ENCODE measurements around the gene CROCC. TPM values are rescaled to one million over a fixed set of nuclear protein-coding genes. Genes with fewer than 3 reads are reported as not detected.
A peak's percentile ranks its signal among the peaks of the same experiment; 100 is the strongest.

Gene CROCC
- total RNA-seq, 4 donors from 2014 or later: 22.3 to 164 (median 68.4) TPM

DNA sequence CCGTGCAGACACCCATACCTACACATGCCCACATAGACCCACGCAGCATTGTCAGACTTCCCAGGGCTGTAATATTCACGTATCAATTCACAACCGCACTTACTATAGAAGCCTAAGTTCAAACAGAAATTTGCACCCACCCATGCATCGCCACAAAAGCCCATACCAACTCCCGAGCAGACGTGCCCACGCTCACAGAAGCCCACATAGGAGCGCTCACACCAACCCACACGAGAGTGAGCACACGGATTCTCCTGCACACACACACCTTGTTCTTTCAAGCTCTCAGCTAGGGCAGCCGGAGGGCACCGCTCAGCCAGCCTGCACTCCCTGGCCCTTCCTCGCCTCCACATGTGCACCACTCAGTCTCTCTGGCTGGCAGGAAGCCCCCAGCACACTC lies 54.1 kb downstream of the CROCC start:
- DNase-seq (ENCODE audit: low spot score in 2 of 2): no peak
- Histone ChIP-seq H3K4me1 (peaks cover 0 to 57% (median 4%) of the 10 kb centered on the region in 4 donors), H3K27me3 (peaks cover 0 to 13% of the 10 kb centered on the region in 2 donors), H3K27ac (peak overlapping the region in 1 of 4 donors; percentile 24), H3K4me3 (no peak overlapping the region), H3K9me3 (no peaks in the 10 kb centered on the region), H3K36me3 (peaks cover 0 to 11% (median 0%) of the 10 kb centered on the region in 3 donors)
- 74 to 90% methylated on average over 14 of the region's 14 CpGs for WGBS, 2 donors
- TF ChIP-seq EP300 (IDR thresholded peaks at IDR 0.05): no peak
- no peak for TF ChIP-seq POLR2A (IDR thresholded peaks at IDR 0.05)
- TF ChIP-seq, protein P1, sequence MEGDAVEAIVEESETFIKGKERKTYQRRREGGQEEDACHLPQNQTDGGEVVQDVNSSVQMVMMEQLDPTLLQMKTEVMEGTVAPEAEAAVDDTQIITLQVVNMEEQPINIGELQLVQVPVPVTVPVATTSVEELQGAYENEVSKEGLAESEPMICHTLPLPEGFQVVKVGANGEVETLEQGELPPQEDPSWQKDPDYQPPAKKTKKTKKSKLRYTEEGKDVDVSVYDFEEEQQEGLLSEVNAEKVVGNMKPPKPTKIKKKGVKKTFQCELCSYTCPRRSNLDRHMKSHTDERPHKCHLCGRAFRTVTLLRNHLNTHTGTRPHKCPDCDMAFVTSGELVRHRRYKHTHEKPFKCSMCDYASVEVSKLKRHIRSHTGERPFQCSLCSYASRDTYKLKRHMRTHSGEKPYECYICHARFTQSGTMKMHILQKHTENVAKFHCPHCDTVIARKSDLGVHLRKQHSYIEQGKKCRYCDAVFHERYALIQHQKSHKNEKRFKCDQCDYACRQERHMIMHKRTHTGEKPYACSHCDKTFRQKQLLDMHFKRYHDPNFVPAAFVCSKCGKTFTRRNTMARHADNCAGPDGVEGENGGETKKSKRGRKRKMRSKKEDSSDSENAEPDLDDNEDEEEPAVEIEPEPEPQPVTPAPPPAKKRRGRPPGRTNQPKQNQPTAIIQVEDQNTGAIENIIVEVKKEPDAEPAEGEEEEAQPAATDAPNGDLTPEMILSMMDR (IDR thresholded peaks at IDR 0.05): no peak

DNA sequence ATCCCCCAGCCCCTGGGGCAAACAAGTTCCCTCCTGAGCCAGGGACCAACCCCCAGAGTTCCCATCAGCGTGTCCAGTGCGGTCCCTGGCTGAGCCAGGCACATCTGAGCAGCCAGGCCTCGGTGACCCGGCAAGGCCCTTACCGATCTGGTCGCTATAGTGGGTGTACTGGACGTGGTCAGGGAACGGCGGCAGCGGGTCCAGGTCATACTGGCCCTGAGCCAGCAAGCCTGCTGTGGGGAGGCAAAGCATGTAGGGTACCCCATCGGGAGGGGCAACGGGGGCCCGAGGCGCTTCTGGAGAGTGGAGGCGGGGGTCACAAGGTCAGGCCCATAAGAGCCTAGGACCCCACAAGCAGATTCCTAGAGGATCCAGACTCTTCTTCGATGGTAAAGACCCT lies 55.2 kb downstream of the CROCC start:
- Histone ChIP-seq H3K36me3 (no peaks in the 10 kb centered on the region), H3K9me3 (no peaks in the 10 kb centered on the region), H3K4me1 (peaks cover 0 to 48% (median 4%) of the 10 kb centered on the region in 4 donors), H3K4me3 (no peak overlapping the region), H3K27me3 (peaks cover 0 to 18% of the 10 kb centered on the region in 2 donors), H3K27ac (peak overlapping the region in 1 of 4 donors; percentile 10)
- DNase-seq (ENCODE audit: low spot score in 2 of 2): no peak
- 68 to 72% methylated on average over 13 to 16 of the region's 16 CpGs for WGBS, 2 donors
- TF ChIP-seq EP300 (IDR thresholded peaks at IDR 0.05): no peak

DNA sequence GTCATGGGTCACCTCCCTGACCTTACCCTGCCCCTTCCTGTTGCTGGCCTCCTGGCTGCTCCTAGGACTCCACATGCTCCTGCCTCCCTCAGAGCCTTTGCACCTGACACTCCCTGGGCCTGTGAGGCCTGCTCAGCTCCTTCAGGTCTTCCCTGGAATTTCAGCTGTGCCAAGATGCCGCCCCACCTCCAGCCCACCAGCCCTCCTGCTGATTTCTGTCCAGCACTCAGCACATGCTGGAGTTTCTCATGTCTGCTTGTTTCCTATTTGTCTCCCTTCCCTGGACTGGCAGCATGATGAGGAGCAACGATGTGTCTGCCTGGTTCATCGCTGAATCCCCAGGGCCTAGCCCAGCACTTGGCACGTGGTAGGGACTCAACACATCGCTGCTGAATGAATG lies 55.6 kb downstream of the CROCC start:
- Histone ChIP-seq H3K9me3 (no peaks in the 10 kb centered on the region), H3K36me3 (no peaks in the 10 kb centered on the region), H3K4me1 (peaks cover 0 to 44% (median 4%) of the 10 kb centered on the region in 4 donors), H3K4me3 (no peak overlapping the region), H3K27me3 (peaks cover 0 to 18% of the 10 kb centered on the region in 2 donors), H3K27ac (peak overlapping the region in 1 of 4 donors; percentile 79)
- 86 to 95% methylated on average over 5 of the region's 5 CpGs for WGBS, 2 donors
- DNase-seq (ENCODE audit: low spot score in 2 of 2): no peak
- no peak for TF ChIP-seq POLR2A (IDR thresholded peaks at IDR 0.05)
- TF ChIP-seq, protein P1 (IDR thresholded peaks at IDR 0.05): no peak
- TF ChIP-seq EP300 (IDR thresholded peaks at IDR 0.05): no peak

DNA sequence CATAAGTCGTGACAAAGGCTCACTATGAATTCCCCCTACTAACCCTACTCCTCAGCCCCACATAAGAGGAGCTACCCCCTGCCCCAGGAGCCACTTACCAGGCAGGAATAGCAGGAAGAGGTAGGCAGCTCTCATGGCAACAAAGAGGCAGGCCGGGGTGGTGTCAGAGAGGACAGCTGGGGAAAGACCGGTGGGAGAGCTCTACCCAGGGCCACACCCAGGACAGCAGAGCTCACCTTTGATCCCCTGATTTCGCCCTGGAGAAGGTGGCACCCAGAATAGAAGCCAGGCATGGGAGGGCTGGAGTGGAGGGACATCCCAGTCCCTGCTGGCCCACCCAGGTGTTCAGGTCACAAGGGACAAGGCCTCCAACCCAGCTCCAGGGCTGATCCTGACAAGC lies 56.4 kb downstream of the CROCC start:
- DNase-seq (ENCODE audit: low spot score in 2 of 2): no peak
- TF ChIP-seq, protein P1 (IDR thresholded peaks at IDR 0.05): no peak
- TF ChIP-seq POLR2A (IDR thresholded peaks at IDR 0.05): no peak
- TF ChIP-seq EP300 (IDR thresholded peaks at IDR 0.05): no peak
- Histone ChIP-seq H3K9me3 (no peaks in the 10 kb centered on the region), H3K36me3 (no peaks in the 10 kb centered on the region), H3K27ac (peak overlapping the region in 3 of 4 donors; percentile 55 to 85 (median 79)), H3K4me3 (no peak overlapping the region), H3K27me3 (peaks cover 0 to 18% of the 10 kb centered on the region in 2 donors), H3K4me1 (peaks cover 0 to 43% (median 4%) of the 10 kb centered on the region in 4 donors)
- WGBS, 2 donors: 87% methylated on average over 3 to 4 of the region's 4 CpGs

DNA sequence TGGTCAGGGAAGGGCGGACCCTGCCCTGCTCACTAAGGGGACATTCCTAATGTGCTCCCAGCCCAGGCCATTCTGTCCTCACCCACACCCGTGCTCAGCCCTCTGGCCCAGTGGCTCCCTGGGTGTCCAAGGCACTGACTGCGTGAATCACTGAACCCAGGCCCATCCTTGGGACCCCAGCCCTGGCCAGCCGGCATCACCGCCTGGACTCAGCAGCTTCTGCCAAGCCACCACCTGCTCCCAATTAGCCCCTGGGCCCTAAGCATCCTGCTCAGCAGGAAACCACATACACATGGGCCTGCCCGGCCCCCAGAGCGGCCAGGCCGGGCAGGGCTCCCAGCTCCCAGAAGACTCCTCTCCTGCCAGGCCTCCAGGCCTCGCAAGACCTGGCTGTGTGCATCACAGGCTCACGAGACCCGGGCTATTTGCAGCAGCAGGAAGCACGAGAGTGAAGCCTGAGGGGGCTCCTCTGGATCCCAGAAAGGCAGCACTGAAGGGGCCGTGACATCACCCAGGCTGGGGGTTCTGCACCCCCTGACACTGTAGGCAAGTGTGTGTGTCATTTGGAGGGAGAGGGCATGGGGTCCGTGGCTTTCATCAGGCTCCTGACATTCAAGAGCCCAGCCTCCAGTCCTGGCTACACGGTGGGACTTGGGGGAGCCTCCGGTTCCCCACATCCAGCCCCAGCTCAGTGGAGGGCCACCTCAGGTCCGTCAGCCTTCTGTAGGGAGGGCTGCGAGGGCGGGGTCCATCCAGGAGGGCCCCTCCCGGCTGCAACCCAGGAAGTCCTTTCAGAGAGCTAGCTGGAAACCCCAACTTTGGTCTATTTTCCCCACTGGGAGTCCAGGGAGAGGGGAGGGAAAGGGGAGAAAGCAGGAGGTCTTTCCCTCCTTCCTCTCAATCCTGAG lies 57.1 kb downstream of the CROCC start:
- Histone ChIP-seq H3K9me3 (no peaks in the 10 kb centered on the region), H3K27ac (peak overlapping the region; percentile 31 to 85 (median 67))
- DNase-seq (ENCODE audit: low spot score in 2 of 2): peak; percentile 22 to 31

More for the DNA sequence above, 57.1 kb downstream of the CROCC start:
- peak overlapping the region in 3 of 4 donors; percentile 25 to 60 (median 28) for H3K4me3 ChIP-seq
- WGBS, 2 donors: 63% methylated on average over 13 to 17 of the region's 20 CpGs
- peaks cover 0 to 18% of the 10 kb centered on the region in 2 donors for H3K27me3 ChIP-seq
- TF ChIP-seq EP300 (IDR thresholded peaks at IDR 0.05) (no peak), POLR2A (IDR thresholded peaks at IDR 0.05) (no peak)
- TF ChIP-seq, protein P1 (IDR thresholded peaks at IDR 0.05): no peak
- H3K36me3 ChIP-seq: no peaks in the 10 kb centered on the region
- H3K4me1 ChIP-seq: peaks cover 0 to 43% (median 4%) of the 10 kb centered on the region in 4 donors
